HepG2 (cell line): Measurements from ENCODE around the gene PLBD2.

ENCODE experiments used
- BCLAF1 ChIP-seq: fragments of 450-650 bp; IDR thresholded peaks from 2 replicates; pipeline ENCODE4 v1.6.1; 2017; ENCODE audit warnings: mild to moderate bottlenecking
- EP300 ChIP-seq, 3 experiments: sonication (generic) in 1 of 3; formaldehyde crosslinking in 1 of 3; IDR thresholded peaks; 2 replicates each; pipeline versions ENCODE4 v1.5.1 to v1.6.1; 2011 to 2020; ENCODE audit warnings: low read depth in 2 of 3, low read length in 2 of 3, borderline replicate concordance in 1 of 3, improper control_type of control experiment in 1 of 3, mild to moderate bottlenecking in 1 of 3, missing genetic modification reagents in 1 of 3, moderate library complexity in 1 of 3
- RFXANK ChIP-seq: IDR thresholded peaks from 2 replicates; pipeline ENCODE4 v1.6.1; 2016
- ZNF484 ChIP-seq: sonication (generic); formaldehyde crosslinking; IDR thresholded peaks from 2 replicates; pipeline ENCODE4 v1.5.1; 2020; ENCODE audit warnings: mild to moderate bottlenecking, low read depth, missing genetic modification reagents, borderline replicate concordance
- ZNF557 ChIP-seq: sonication (generic); formaldehyde crosslinking; IDR thresholded peaks from 2 replicates; pipeline ENCODE4 v1.4.0; 2020; ENCODE audit warnings: missing genetic modification reagents
- TF ChIP-seq, protein P1 (sequence below): IDR thresholded peaks from 2 replicates; pipeline ENCODE4 v1.6.1; 2016
- TF ChIP-seq, protein P2 (sequence below): sonication (generic); formaldehyde crosslinking; IDR thresholded peaks from 2 replicates; pipeline ENCODE4 v1.5.0; 2020; ENCODE audit warnings: mild to moderate bottlenecking, missing genetic modification reagents, moderate library complexity
- TF ChIP-seq, protein P3 (sequence below): sonication (generic); formaldehyde crosslinking; IDR thresholded peaks from 2 replicates; pipeline ENCODE4 v1.4.0; 2020; ENCODE audit warnings: missing genetic modification reagents

DNA sequence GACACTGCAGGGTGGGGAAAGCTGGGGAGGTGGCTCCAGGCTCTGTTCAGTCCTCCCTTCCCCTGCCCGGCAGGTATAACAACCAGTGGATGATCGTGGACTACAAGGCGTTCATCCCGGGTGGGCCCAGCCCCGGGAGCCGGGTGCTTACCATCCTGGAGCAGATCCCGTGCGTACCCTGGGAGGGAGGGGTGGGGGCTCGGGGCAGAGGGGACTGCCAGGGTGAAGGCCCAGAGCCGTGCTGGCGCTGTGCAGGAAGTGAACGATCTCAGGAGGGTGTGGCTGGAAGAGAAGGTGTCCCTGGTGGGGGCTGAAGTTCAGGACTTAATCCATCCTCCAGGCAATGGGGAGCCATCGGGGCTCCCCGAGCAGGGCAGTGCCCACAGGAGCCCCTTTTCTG lies 26.4 kb downstream of the PLBD2 start:
- no peak for TF ChIP-seq EP300 (IDR thresholded peaks at IDR 0.05; ENCODE audit: low read depth in 2 of 2, low read length in 2 of 2)
- TF ChIP-seq EP300 (CRISPR knock-in tag; IDR thresholded peaks at IDR 0.05; ENCODE audit: borderline replicate concordance) = no peak
- TF ChIP-seq, protein P1, sequence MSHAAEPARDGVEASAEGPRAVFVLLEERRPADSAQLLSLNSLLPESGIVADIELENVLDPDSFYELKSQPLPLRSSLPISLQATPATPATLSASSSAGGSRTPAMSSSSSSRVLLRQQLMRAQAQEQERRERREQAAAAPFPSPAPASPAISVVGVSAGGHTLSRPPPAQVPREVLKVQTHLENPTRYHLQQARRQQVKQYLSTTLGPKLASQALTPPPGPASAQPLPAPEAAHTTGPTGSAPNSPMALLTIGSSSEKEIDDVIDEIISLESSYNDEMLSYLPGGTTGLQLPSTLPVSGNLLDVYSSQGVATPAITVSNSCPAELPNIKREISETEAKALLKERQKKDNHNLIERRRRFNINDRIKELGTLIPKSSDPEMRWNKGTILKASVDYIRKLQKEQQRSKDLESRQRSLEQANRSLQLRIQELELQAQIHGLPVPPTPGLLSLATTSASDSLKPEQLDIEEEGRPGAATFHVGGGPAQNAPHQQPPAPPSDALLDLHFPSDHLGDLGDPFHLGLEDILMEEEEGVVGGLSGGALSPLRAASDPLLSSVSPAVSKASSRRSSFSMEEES (CRISPR knock-in tag) = no peak
- TF ChIP-seq, protein P2, sequence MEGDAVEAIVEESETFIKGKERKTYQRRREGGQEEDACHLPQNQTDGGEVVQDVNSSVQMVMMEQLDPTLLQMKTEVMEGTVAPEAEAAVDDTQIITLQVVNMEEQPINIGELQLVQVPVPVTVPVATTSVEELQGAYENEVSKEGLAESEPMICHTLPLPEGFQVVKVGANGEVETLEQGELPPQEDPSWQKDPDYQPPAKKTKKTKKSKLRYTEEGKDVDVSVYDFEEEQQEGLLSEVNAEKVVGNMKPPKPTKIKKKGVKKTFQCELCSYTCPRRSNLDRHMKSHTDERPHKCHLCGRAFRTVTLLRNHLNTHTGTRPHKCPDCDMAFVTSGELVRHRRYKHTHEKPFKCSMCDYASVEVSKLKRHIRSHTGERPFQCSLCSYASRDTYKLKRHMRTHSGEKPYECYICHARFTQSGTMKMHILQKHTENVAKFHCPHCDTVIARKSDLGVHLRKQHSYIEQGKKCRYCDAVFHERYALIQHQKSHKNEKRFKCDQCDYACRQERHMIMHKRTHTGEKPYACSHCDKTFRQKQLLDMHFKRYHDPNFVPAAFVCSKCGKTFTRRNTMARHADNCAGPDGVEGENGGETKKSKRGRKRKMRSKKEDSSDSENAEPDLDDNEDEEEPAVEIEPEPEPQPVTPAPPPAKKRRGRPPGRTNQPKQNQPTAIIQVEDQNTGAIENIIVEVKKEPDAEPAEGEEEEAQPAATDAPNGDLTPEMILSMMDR (CRISPR knock-in tag) = no peak
- TF ChIP-seq, protein P3, sequence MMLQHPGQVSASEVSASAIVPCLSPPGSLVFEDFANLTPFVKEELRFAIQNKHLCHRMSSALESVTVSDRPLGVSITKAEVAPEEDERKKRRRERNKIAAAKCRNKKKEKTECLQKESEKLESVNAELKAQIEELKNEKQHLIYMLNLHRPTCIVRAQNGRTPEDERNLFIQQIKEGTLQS = no peak
- TF ChIP-seq RFXANK (CRISPR knock-in tag) = no peak
- TF ChIP-seq ZNF484 (CRISPR knock-in tag) = no peak
- TF ChIP-seq ZNF557 = no peak
- no peak for TF ChIP-seq BCLAF1
